D721Med (cell line): ENCODE measurements around the gene RBM24.

Experiments
- DNase-seq: peaks from one replicate; pipeline ENCODE4 v3.0.0; 2011; ENCODE audit warnings: low spot score; ENCODE audit not compliant: insufficient read length
- FAIRE-seq: peaks from 2 replicates; lab custom pipeline; 2011; peaks lifted over from hg19 to GRCh38; lab: Jason Lieb, UNC
- CTCF ChIP-seq: IDR thresholded peaks from 2 replicates; pipeline ENCODE4 v1.5.1; 2012; ENCODE audit warnings: mild to moderate bottlenecking, control low read depth; ENCODE audit not compliant: insufficient read depth; ENCODE audit errors: missing control alignments

The RBM24 gene

GRCh38 chr6:17276766-17277165, 4.4 kb upstream of the RBM24 start:
- TF ChIP-seq CTCF, result no peak
- no peak for DNase-seq
- no peak for FAIRE-seq

GRCh38 chr6:17277256-17277655, 3.9 kb upstream of the RBM24 start:
- DNase-seq, result no peak
- TF ChIP-seq CTCF, result no peak
- FAIRE-seq, result no peak

GRCh38 chr6:17278289-17279063, 2.7 kb upstream of the RBM24 start:
- no peak for TF ChIP-seq CTCF
- DNase-seq, result no peak
- no peak for FAIRE-seq

DNA sequence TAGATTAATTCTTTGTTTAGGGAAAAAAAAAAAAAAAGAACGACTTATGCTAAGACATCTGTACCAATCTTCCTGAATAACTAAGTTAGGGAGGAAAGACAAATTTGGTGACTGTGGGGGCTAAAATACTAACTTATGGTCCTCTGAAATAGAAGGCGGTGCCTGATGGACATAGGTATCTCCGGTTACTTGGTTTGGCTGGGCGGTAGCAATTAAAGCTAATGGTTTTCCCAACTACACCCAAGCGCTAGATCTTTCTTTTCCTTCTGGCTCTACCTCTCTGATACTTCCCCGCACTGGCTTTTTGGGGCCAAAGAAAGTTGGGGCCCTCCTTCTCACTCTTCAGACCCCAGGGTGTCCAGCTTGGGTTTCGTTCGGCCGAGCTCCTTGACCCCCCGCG, 1.0 kb upstream of the RBM24 start:
- TF ChIP-seq CTCF, result no peak
- FAIRE-seq (no peak), DNase-seq (no peak)

- DNase-seq (no peak), FAIRE-seq (no peak)
- TF ChIP-seq CTCF, result no peak
Measured at GRCh38 chr6:17280552-17281090, 540 bp upstream of the RBM24 start.

DNA sequence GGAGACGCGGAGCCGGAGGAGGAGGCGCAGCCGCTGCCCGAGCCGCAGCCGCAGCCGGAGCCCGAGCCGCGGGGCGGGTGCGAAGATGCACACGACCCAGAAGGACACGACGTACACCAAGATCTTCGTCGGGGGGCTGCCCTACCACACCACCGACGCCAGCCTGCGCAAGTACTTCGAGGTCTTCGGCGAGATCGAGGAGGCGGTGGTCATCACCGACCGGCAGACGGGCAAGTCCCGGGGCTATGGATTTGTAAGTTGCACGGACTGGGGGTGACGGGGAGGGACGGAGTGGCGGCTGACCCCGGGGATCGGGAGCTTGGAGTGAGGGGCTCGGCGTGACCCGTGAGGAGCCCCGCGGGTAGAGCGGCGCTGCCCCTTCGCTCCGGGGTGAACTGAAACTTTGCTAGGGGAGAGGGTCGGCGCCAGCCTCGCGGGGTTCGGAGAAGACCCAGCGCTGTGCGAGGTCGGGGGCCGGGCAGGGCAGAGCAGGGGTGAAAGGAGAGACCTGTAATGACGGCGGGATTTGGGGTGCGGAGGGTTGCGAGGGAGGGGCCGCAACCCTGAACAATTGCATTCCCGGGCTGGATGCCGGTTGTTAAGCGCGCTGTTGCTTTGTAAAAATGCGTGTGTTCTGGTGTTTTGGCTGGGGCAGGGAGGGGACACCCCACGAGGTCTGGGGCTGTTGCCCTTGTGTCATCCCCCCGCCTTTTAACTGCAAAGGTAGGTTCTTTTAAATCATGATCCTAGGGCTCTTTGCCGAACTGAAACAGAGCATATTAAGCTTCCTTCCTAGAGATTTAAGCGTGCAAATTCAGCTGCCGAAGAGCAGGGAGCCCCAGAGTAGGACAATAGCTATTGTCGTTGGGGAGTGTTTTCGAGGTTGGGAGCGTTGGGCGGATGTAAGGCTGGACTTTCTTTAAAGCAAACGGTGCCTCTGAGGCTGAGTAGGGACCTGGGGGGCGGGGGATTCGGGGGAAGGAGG, 628 bp downstream of the RBM24 start:
- FAIRE-seq (no peak), DNase-seq (no peak)
- no peak for TF ChIP-seq CTCF
